ENCODE data around the gene HES2. TPM values are rescaled to one million over a fixed set of nuclear protein-coding genes. Genes with fewer than 3 reads are reported as not detected.
A peak's percentile ranks its signal among the peaks of the same experiment; 100 is the strongest.

HES2 gene
- total RNA-seq, 2 experiments from 2014 or later, result 0.05 TPM; not detected in 1

GRCh38 chr1:6416295-6416656, 3.4 kb downstream of the HES2 start:
- DNase-seq (no peak), ATAC-seq (no peak)
- Mint-ChIP-seq H3K27me3 (peaks cover 53% of the 10 kb centered on the region), H3K4me3 (no peak overlapping the region), H3K9me3 (ENCODE audit: low read depth) (no peaks in the 10 kb centered on the region), H3K27ac (no peak overlapping the region), H3K4me1 (peaks cover 12% of the 10 kb centered on the region), H3K36me3 (ENCODE audit: low read depth) (no peaks in the 10 kb centered on the region)
- CTCF ChIA-PET, result no interaction called here
- intact Hi-C loops (cut with DNase I, micrococcal nuclease), result no loop called here
- POLR2A ChIA-PET, result no interaction called here

GRCh38 chr1:6414881-6415626, 4.7 kb downstream of the HES2 start:
- Mint-ChIP-seq H3K4me1 (peaks cover 12% of the 10 kb centered on the region), H3K27me3 (peaks cover 46% of the 10 kb centered on the region), H3K36me3 (ENCODE audit: low read depth) (no peaks in the 10 kb centered on the region), H3K4me3 (no peak overlapping the region), H3K9me3 (ENCODE audit: low read depth) (no peaks in the 10 kb centered on the region), H3K27ac (no peak overlapping the region)
- no peak for ATAC-seq
- ChIA-PET POLR2A (interaction anchor here (0.7 kb wide), 2 partner anchors 58 to 166 kb away, joined by 3 read pairs; no protein-coding TSS in a partner anchor), CTCF (interaction anchor here (0.7 to 2.2 kb wide), 10 partner anchors 8 to 213 kb away, joined by 3 to 14 read pairs (median 6); no protein-coding TSS in a partner anchor)
- DNase-seq, result no peak
- intact Hi-C loops (cut with DNase I, micrococcal nuclease), result no loop called here

DNA sequence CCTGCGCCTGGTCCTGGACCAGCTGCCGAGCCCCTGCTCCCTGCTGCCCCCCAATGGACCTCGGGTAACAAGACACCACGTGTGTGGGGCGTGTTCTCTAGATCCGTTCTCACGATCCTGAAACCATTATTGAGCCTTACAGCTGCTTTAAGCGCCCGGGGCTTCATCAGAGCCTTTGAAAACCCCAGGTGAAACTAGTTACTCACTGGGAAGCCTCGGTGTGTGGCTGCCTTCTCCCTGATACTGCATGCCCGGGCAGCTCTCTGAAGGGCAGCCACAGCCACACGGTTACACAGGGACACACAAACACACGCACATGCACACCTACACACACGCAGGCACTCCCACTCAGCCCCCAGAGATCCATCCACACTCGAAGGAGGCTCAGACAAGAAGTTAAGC, 5.3 kb downstream of the HES2 start:
- POLR2A ChIA-PET, result interaction anchor here (0.5 to 0.7 kb wide), 3 partner anchors 45 to 166 kb away, joined by 3 read pairs; no protein-coding TSS in a partner anchor
- intact Hi-C loops (cut with DNase I, micrococcal nuclease), result no loop called here
- CTCF ChIA-PET, result interaction anchor here (0.7 to 2.2 kb wide), 11 partner anchors 9 to 213 kb away, joined by 3 to 14 read pairs (median 4); no protein-coding TSS in a partner anchor
- Mint-ChIP-seq H3K9me3 (ENCODE audit: low read depth) (no peaks in the 10 kb centered on the region), H3K4me3 (no peak overlapping the region), H3K27me3 (peaks cover 46% of the 10 kb centered on the region), H3K4me1 (peaks cover 12% of the 10 kb centered on the region), H3K27ac (peak overlapping the region; percentile 10), H3K36me3 (ENCODE audit: low read depth) (no peaks in the 10 kb centered on the region)
- ATAC-seq (peak; percentile 94), DNase-seq (peak; percentile 72)

GRCh38 chr1:6412896-6413295, 6.8 kb downstream of the HES2 start:
- ChIA-PET CTCF (interaction anchor here (0.6 to 2.2 kb wide), 2 partner anchors 10 kb away, joined by 5 to 14 read pairs; no protein-coding TSS in a partner anchor), POLR2A (no interaction called here)
- peaks cover 44% of the 10 kb centered on the region for H3K27me3 Mint-ChIP-seq
- ATAC-seq, result no peak
- DNase-seq, result no peak
- no peaks in the 10 kb centered on the region for H3K9me3 Mint-ChIP-seq (ENCODE audit: low read depth)
- H3K36me3 Mint-ChIP-seq (ENCODE audit: low read depth), result no peaks in the 10 kb centered on the region
- H3K4me1 Mint-ChIP-seq, result peaks cover 9% of the 10 kb centered on the region
- intact Hi-C loops (cut with DNase I, micrococcal nuclease), result no loop called here
- no peak overlapping the region for H3K4me3 Mint-ChIP-seq
- H3K27ac Mint-ChIP-seq, result no peak overlapping the region

DNA sequence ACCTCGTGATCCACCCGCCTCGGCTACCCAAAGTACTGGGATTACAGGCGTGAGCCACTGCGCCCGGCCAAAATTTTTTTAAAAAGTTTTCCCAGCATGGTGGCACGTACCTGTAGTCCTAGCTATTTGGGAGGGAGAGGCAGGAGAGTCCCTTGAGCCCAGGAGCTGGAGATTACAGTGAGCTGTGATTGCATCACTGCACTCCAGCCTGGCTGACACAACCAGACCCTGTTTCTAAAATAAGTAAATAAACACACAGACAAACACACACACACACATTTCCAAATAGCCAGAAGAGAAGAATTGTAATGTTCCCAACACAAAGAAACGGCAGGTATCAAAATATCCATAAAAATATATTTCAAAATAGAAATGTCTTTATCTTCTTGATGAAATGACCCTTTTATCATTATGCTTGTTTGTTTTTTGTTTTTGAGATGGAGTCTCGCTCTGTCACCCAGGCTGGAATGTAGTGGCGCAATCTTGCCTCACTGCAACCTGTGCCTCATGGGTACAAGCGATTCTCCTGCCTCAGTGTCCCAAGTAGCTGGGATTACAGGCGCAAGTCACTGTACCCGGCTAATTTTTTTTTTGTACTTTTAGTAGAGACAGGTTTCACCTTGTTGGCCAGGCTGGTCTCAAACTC, 9.3 kb downstream of the HES2 start:
- H3K4me3 Mint-ChIP-seq, result no peak overlapping the region
- intact Hi-C loops (cut with DNase I, micrococcal nuclease), result no loop called here
- H3K4me1 Mint-ChIP-seq, result peaks cover 9% of the 10 kb centered on the region
- ChIA-PET CTCF (interaction anchor here (1.1 to 1.3 kb wide), 2 partner anchors 10 to 51 kb away, joined by 3 read pairs; no protein-coding TSS in a partner anchor), POLR2A (interaction anchor here (0.7 kb wide), 1 partner anchor 376 kb away, joined by 3 read pairs; no protein-coding TSS in a partner anchor)
- DNase-seq, result no peak
- H3K27me3 Mint-ChIP-seq, result peaks cover 22% of the 10 kb centered on the region
- no peak overlapping the region for H3K27ac Mint-ChIP-seq
- ATAC-seq, result no peak
- no peaks in the 10 kb centered on the region for H3K36me3 Mint-ChIP-seq (ENCODE audit: low read depth)
- no peaks in the 10 kb centered on the region for H3K9me3 Mint-ChIP-seq (ENCODE audit: low read depth)

- no peak overlapping the region for H3K27ac Mint-ChIP-seq
- no peak for DNase-seq
- ChIA-PET POLR2A (no interaction called here), CTCF (interaction anchor here (1.3 kb wide), 1 partner anchor 50 kb away, joined by 3 read pairs; no protein-coding TSS in a partner anchor)
- H3K9me3 Mint-ChIP-seq (ENCODE audit: low read depth), result no peaks in the 10 kb centered on the region
- peaks cover 7% of the 10 kb centered on the region for H3K4me1 Mint-ChIP-seq
- intact Hi-C loops (cut with DNase I, micrococcal nuclease), result no loop called here
- H3K27me3 Mint-ChIP-seq, result peaks cover 18% of the 10 kb centered on the region
- H3K4me3 Mint-ChIP-seq, result no peak overlapping the region
- no peaks in the 10 kb centered on the region for H3K36me3 Mint-ChIP-seq (ENCODE audit: low read depth)
- ATAC-seq, result no peak
Measured at GRCh38 chr1:6409733-6410132, 10.0 kb downstream of the HES2 start.

- H3K4me3 Mint-ChIP-seq, result no peak overlapping the region
- intact Hi-C loops (cut with DNase I, micrococcal nuclease), result no loop called here
- POLR2A ChIA-PET, result no interaction called here
- H3K27ac Mint-ChIP-seq, result no peak overlapping the region
- H3K4me1 Mint-ChIP-seq, result no peaks in the 10 kb centered on the region
- no peaks in the 10 kb centered on the region for H3K9me3 Mint-ChIP-seq (ENCODE audit: low read depth)
- peaks cover 12% of the 10 kb centered on the region for H3K27me3 Mint-ChIP-seq
- ATAC-seq, result no peak
- no peak for DNase-seq
- no peaks in the 10 kb centered on the region for H3K36me3 Mint-ChIP-seq (ENCODE audit: low read depth)
- CTCF ChIA-PET, result interaction anchor here (0.7 to 1.6 kb wide), 3 partner anchors 14 to 233 kb away, joined by 5 to 7 read pairs (median 5); no protein-coding TSS in a partner anchor
Measured at GRCh38 chr1:6409053-6409452, 10.7 kb downstream of the HES2 start.

- no peaks in the 10 kb centered on the region for H3K4me1 Mint-ChIP-seq
- H3K36me3 Mint-ChIP-seq (ENCODE audit: low read depth), result no peaks in the 10 kb centered on the region
- ChIA-PET CTCF (interaction anchor here (0.7 to 1.8 kb wide), 5 partner anchors 10 to 161 kb away, joined by 3 to 7 read pairs (median 3); no protein-coding TSS in a partner anchor), POLR2A (no interaction called here)
- intact Hi-C loops (cut with DNase I, micrococcal nuclease), result no loop called here
- H3K4me3 Mint-ChIP-seq, result no peak overlapping the region
- ATAC-seq (no peak), DNase-seq (no peak)
- no peaks in the 10 kb centered on the region for H3K9me3 Mint-ChIP-seq (ENCODE audit: low read depth)
- H3K27ac Mint-ChIP-seq, result no peak overlapping the region
- H3K27me3 Mint-ChIP-seq, result peaks cover 12% of the 10 kb centered on the region
Measured at GRCh38 chr1:6408023-6408422, 11.7 kb downstream of the HES2 start.

DNA sequence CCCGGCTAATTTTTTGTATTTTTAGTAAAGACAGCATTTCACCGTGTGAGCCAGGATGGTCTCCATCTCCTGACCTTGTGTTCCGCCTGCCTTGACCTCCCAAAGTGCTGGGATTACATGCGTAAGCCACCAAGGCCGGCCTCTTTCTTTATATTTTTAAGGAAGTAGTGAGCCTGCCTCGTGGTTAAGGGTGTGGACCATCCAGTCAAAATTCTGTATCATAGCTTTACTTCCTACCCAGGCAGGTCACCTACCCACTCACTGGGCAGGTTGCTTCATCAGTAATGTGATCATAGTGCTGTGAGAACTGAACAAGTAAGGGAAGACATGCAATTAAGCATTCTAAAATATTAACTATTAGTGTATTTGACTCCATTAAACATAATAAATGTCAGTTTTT, 18.0 kb downstream of the HES2 start:
- Mint-ChIP-seq H3K4me3 (no peak overlapping the region), H3K4me1 (no peaks in the 10 kb centered on the region), H3K36me3 (ENCODE audit: low read depth) (no peaks in the 10 kb centered on the region), H3K9me3 (ENCODE audit: low read depth) (no peaks in the 10 kb centered on the region), H3K27me3 (peaks cover 2% of the 10 kb centered on the region), H3K27ac (no peak overlapping the region)
- intact Hi-C loops (cut with DNase I, micrococcal nuclease), result no loop called here
- ATAC-seq, result no peak
- ChIA-PET POLR2A (no interaction called here), CTCF (interaction anchor here (0.6 to 4.9 kb wide), 9 partner anchors 20 to 388 kb away, joined by 3 to 40 read pairs (median 3); no protein-coding TSS in a partner anchor)
- no peak for DNase-seq

- ChIA-PET CTCF (interaction anchor here (0.9 to 1.9 kb wide), 6 partner anchors 15 to 51 kb away, joined by 3 to 7 read pairs (median 4); no protein-coding TSS in a partner anchor), POLR2A (no interaction called here)
- H3K9me3 Mint-ChIP-seq (ENCODE audit: low read depth), result no peaks in the 10 kb centered on the region
- no peaks in the 10 kb centered on the region for H3K36me3 Mint-ChIP-seq (ENCODE audit: low read depth)
- DNase-seq, result no peak
- no peak for ATAC-seq
- intact Hi-C loops (cut with DNase I, micrococcal nuclease), result no loop called here
- H3K4me1 Mint-ChIP-seq, result peaks cover 9% of the 10 kb centered on the region
- no peak overlapping the region for H3K4me3 Mint-ChIP-seq
- H3K27me3 Mint-ChIP-seq, result peaks cover 2% of the 10 kb centered on the region
- no peak overlapping the region for H3K27ac Mint-ChIP-seq
Measured at GRCh38 chr1:6399294-6399693, 20.4 kb downstream of the HES2 start.

DNA sequence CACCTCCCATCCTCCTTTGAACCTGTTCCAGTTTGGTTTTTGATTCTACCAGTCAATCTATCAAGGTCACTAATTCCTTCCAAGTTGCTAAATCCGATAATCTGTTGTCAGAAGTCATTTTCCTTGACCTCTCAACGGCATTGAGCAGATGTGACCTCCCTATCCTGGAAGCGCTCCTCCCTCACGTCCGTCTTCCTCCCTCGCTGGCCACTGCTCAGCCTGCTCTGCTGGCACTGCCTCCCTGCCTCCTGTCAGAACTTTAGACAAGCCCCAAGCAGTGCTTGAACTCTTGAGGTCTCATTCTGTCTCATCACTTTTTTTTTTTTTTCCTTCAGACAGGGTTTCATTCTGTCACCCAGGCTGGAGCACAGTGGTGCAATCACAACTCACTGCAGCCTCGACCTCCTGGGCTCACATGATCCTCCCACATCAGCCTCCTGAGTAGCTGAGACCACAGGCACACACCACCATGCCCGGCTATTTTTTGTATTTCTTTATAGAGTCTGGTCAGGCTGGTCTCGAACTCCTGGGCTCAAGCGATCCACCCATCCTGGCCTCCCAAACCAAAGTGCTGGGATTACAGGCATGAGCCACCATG, 21.8 kb downstream of the HES2 start:
- no peak for DNase-seq
- no peak for ATAC-seq
- H3K27me3 Mint-ChIP-seq, result no peaks in the 10 kb centered on the region
- H3K4me1 Mint-ChIP-seq, result peaks cover 14% of the 10 kb centered on the region
- ChIA-PET CTCF (interaction anchor here (1.0 to 1.6 kb wide), 7 partner anchors 10 to 151 kb away, joined by 3 to 7 read pairs (median 3); no protein-coding TSS in a partner anchor), POLR2A (interaction anchor here (1.0 kb wide), 1 partner anchor 48 kb away, joined by 3 read pairs; no protein-coding TSS in a partner anchor)
- no peaks in the 10 kb centered on the region for H3K36me3 Mint-ChIP-seq (ENCODE audit: low read depth)
- no peaks in the 10 kb centered on the region for H3K9me3 Mint-ChIP-seq (ENCODE audit: low read depth)
- intact Hi-C loops (cut with DNase I, micrococcal nuclease), result loop anchor here in 1 of 2 experiments (2.0 kb wide), 2 partner anchors 49 to 151 kb away; no protein-coding TSS in a partner anchor
- H3K4me3 Mint-ChIP-seq, result no peak overlapping the region
- no peak overlapping the region for H3K27ac Mint-ChIP-seq
